Calu3 (cell line): ENCODE data around the gene GPC1. TPM values are rescaled to one million over a fixed set of nuclear protein-coding genes. Genes with fewer than 3 reads are reported as not detected.

Source experiments
- BruUV-seq: library from RNA; stranded (reverse); fragments of 400-500 nt; replicated peaks from 2 replicates; lab custom pipeline; 2021; lab: Mats Ljungman, UMichigan
- CTCF ChIA-PET: fragments of 300-600 bp; sonication (Branson Sonifier 250); formaldehyde crosslinking; loops from one replicate; lab custom pipeline; 2022; ENCODE audit warnings: antibody characterized with exemption; lab: Charles Lee
- DNase-seq: peaks from one replicate; pipeline ENCODE4 v3.0.0; 2022
- H3K27ac Mint-ChIP-seq: one replicate; pipeline ENCODE4 v1.8.0; 2022; ENCODE audit warnings: mixed read lengths; ENCODE audit not compliant: unreplicated experiment
- H3K27me3 Mint-ChIP-seq: one replicate; pipeline ENCODE4 v1.8.0; 2022; ENCODE audit warnings: mixed read lengths; ENCODE audit not compliant: unreplicated experiment
- H3K36me3 Mint-ChIP-seq: one replicate; pipeline ENCODE4 v1.8.0; 2022; ENCODE audit warnings: mild to moderate bottlenecking, moderate library complexity, mixed read lengths; ENCODE audit not compliant: insufficient read depth, unreplicated experiment
- H3K4me1 Mint-ChIP-seq: one replicate; pipeline ENCODE4 v1.8.0; 2022; ENCODE audit warnings: mild to moderate bottlenecking, low read depth, mixed read lengths; ENCODE audit not compliant: unreplicated experiment
- H3K4me3 Mint-ChIP-seq: one replicate; pipeline ENCODE4 v1.8.0; 2022; ENCODE audit warnings: mild to moderate bottlenecking, low read depth, moderate library complexity, mixed read lengths; ENCODE audit not compliant: unreplicated experiment
- H3K9me3 Mint-ChIP-seq: one replicate; pipeline ENCODE4 v1.8.0; 2022; ENCODE audit warnings: low read depth, mixed read lengths; ENCODE audit not compliant: unreplicated experiment
- intact Hi-C: fragments of 100-400 bp; cut with micrococcal nuclease; formaldehyde crosslinking; loops from one replicate; pipeline ENCODE4 v1.10.0; 2022; ENCODE audit not compliant: unreplicated experiment
- total RNA-seq: library from RNA; stranded (reverse); gene quantifications from 2 replicates; pipeline ENCODE4 v1.2.3, GENCODE V29; 2022
- TF ChIP-seq, protein P1 (sequence below): fragments of 200-600 bp; IDR thresholded peaks from one replicate; pipeline ENCODE4 v1.8.0; 2022; ENCODE audit warnings: antibody characterized with exemption; ENCODE audit not compliant: unreplicated experiment

Gene GPC1
- total RNA-seq, 1 experiment from 2014 or later, result 51.5 TPM

DNA sequence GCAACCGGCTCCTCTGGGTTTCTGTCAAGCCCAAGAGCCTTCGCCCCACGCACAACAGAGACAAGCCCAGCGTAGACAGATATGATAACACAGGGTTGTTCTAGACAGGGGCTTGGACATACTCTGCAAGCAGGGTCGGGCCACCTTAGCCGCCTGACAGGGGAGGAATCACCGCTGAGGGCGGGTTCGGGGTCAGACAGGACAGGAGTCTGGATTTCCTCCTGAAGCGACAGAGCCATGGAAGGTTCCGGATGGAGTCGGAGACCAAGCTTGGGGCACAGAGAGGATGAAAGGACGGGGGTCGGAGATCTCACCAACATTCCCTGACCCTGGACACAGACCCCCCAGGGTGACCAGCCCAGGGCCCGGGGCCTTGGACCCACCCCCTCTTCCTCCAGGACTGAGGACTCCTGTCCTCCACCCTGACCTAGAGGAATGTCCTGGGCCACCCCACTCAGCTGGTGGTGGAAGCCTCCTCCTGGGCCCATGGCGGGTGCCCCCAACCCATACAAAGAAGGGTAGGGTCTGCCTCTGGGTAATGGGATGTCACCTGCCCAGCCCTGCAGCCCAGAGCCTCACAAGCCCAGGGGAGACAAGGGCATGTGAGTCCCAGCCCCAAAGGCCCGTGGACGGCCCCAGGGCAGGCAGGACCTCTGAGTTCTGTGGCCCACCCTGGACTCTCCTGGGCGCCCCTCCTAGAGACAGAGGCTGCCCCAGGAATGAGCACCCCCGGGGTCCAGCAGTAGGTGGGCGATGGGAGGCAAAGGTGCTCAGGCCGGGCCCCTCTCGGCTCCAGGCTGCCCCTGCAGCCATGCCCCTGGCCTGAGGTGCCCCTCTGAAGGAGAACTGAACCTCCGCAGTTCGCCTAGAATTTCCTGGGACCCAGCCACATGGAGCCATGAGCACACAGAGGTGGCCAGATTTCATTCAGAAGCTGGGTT lies 44.1 kb upstream of the GPC1 start:
- Mint-ChIP-seq H3K4me3 (no peak overlapping the region), H3K4me1 (peaks cover 8% of the 10 kb centered on the region), H3K27ac (no peak overlapping the region), H3K9me3 (no peaks in the 10 kb centered on the region), H3K36me3 (no peaks in the 10 kb centered on the region), H3K27me3 (no peaks in the 10 kb centered on the region)
- no TSS peak for BruUV-seq
- CTCF ChIA-PET, result no interaction called here
- intact Hi-C loops, result no loop called here
- TF ChIP-seq, protein P1, sequence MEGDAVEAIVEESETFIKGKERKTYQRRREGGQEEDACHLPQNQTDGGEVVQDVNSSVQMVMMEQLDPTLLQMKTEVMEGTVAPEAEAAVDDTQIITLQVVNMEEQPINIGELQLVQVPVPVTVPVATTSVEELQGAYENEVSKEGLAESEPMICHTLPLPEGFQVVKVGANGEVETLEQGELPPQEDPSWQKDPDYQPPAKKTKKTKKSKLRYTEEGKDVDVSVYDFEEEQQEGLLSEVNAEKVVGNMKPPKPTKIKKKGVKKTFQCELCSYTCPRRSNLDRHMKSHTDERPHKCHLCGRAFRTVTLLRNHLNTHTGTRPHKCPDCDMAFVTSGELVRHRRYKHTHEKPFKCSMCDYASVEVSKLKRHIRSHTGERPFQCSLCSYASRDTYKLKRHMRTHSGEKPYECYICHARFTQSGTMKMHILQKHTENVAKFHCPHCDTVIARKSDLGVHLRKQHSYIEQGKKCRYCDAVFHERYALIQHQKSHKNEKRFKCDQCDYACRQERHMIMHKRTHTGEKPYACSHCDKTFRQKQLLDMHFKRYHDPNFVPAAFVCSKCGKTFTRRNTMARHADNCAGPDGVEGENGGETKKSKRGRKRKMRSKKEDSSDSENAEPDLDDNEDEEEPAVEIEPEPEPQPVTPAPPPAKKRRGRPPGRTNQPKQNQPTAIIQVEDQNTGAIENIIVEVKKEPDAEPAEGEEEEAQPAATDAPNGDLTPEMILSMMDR, result no peak
- no peak for DNase-seq

- Mint-ChIP-seq H3K4me3 (no peak overlapping the region), H3K27ac (no peak overlapping the region), H3K36me3 (no peaks in the 10 kb centered on the region), H3K4me1 (peaks cover 6% of the 10 kb centered on the region), H3K9me3 (no peaks in the 10 kb centered on the region), H3K27me3 (no peaks in the 10 kb centered on the region)
- no peak for DNase-seq
- intact Hi-C loops, result no loop called here
- CTCF ChIA-PET, result no interaction called here
- BruUV-seq, result no TSS peak
- TF ChIP-seq, protein P1, result no peak
Measured at GRCh38 chr2:240392084-240392947, 43.1 kb upstream of the GPC1 start.

- TF ChIP-seq, protein P1, result no peak
- intact Hi-C loops, result no loop called here
- H3K9me3 Mint-ChIP-seq, result no peaks in the 10 kb centered on the region
- CTCF ChIA-PET, result no interaction called here
- DNase-seq, result no peak
- BruUV-seq, result no TSS peak
- no peaks in the 10 kb centered on the region for H3K27me3 Mint-ChIP-seq
- no peaks in the 10 kb centered on the region for H3K4me1 Mint-ChIP-seq
- H3K36me3 Mint-ChIP-seq, result no peaks in the 10 kb centered on the region
- no peak overlapping the region for H3K27ac Mint-ChIP-seq
- H3K4me3 Mint-ChIP-seq, result no peak overlapping the region
Measured at GRCh38 chr2:240392948-240393830, 42.3 kb upstream of the GPC1 start.
